Eye (tissue), 1 donor: ENCODE data around the gene SLCO2B1.

ENCODE experiments used
- DNase-seq: peaks from one replicate; pipeline ENCODE4 v3.0.0-alpha.2; 2015

Gene SLCO2B1

DNA sequence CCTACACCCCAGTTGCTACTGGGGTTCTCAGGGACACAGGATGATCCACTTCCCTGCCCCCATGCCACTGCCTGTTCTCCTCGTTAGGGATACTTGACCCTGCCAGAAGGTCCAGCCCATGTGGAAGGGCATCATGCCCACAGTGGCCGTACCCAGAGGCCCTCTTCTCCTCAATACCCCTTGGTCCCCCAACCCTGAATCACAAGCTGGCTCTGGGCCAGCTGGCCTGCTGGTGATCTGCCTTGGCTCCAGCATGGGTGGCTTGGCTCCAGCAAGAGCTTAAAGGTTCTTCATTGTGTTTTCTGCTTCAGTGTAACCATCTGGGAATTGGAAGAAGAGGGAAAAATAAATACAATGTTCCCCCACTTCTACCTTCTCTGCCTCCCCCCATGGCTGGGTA is 78.6 kb downstream of the SLCO2B1 start:
- DNase-seq = no peak

DNA sequence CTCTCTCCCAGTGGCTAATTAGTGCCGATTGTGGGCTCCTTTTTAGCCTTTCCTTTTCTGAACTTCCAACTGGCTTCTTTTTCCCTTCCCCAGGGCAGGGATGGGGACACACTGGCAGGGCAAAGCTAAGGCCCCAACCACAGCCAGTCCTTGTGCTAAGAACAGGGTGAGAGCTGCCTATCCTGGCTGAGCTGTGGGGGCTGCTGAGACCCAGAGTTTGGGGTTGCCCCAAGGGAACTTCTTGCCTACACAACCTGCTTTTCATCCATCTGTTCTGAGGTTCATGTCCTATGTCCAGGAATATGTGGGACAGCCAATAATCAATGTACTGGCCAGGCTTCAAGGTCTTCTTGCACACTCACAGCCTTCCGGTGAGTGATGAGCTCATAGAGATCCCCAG is 79.7 kb downstream of the SLCO2B1 start:
- no peak for DNase-seq

DNA sequence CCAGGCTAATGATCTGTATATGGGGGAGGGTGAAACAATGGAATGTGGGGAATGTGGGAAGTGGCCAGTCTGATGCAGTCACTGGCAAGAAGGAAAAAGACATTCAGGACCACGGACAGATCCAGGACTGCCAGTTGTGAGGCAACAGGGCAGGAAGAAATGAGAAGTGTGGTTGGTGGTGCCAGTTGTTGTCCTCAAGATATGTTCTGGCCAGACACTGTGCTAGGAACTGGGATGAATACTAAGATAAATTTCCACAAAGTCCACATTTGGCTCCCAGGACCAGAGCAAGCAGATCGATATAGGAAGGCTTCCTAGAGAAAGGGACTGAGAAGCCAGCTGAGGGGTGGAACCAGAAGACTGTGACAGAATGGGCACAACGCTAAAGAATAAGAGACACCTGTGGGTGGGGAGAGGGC is 82.9 kb downstream of the SLCO2B1 start:
- peak; percentile 86 for DNase-seq

DNA sequence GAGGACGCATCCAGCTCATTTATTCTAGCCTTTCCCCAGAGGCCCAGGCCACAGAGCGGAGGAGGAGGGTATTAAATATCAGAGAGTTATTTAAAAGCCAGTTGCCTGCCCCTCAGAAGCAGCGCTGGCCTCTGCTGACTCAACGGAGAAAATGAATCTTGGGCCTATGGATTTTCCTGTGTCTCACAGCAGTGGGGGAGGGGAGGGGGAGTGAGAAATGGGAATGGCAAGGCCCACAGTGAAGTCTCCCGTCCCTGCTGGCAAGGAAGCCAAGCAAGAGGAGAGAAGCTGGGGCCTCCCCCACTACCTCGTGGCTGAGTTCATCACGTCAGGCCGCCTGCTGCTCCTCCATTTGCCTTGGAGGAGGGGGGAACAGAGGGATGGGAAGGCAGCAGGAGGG is 85.2 kb downstream of the SLCO2B1 start:
- peak; percentile 39 for DNase-seq

DNA sequence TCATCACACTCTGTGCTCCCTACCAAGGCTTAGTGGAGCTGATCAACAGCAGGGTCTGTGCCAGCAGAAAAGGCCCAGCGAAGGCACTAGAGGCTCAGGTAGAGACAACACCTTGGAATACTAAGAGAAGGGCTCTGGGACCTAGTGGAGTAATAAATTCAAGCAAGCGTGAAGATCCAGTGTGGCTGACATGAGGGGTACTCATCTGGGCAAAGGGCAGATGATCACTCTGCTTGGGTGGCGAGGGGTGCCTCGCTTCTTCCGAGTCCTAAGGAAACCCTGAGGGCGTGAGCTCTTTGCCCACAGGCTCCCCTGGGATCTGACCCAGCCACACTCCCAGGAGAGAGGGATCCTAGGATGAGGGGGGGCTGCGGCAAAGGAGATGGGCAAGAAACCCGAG is 86.1 kb downstream of the SLCO2B1 start:
- no peak for DNase-seq

DNA sequence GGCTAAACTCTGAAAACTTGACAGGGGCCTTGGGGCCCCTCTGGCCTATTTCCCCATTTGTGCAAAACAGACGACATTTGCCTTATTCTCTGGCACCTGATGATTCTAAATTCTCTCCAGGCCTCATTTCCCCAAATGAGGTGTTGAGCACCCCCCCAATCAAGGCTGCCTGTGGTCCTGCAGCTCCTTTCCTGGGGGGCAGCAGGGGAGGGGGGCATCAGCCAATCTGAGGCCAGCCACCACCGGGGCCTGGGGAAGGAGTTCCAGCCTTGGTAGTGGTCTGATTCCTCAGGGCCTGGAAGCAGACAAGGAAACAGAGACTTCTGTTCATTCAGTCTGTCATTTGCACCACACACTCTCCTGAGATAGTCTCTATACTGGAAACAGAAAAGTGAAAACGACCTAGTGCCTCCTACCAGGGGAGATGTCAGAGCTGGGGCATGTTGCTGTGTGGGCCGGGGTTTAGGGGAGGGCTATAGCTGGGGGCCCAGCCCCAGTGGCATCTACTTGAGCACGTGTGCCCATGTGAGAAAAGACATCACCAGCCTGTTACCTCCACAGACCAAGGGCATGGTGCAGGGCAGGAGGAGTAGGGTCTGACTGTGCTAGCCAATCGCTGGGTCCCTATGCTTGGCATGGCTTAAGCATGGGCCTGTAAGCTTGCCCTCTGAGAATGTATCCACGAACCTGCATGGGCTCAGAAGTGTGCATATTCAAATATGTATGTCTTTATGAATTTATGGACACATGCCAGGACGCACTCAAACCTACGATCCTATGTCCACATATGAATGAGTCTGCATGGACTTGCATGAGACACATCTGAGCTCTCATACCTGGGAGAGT is 87.9 kb downstream of the SLCO2B1 start:
- no peak for DNase-seq

DNA sequence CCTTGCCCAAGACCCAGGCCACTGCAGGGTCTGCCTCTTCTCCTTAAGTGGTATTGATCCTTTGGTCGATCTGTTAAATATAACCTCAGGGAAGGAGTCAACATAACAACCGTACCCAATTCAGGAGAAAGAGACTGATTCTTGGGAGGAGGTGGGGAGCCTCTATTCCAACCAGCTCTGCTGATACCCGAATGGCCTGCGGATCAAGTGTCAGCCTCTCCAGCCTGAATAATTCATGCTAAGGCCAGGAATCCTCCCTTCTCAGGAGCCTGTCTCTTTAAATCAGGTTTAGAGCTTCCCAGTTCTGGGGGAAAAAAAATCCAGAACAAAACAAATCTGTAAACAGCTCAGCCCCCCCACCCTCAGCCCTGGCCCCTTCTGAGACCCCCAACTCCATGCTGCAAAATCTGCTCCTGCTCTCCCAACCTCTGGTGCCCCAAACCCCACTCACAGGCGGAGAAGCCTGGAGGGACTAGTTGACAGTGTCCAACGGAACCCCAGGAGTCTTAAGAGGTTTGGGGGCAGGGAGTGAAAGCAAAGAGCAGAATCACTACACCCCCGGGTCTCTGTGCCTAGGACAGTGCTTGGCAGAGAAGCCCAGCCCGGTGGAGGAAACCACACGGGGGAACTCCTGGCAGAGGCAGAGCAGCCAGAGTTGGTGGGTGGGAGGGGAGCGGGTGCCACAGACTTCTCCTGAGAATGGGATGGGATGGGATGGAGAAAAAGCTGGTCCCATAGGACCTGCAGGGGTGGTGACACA is 88.8 kb downstream of the SLCO2B1 start:
- peak; percentile 7 for DNase-seq

DNA sequence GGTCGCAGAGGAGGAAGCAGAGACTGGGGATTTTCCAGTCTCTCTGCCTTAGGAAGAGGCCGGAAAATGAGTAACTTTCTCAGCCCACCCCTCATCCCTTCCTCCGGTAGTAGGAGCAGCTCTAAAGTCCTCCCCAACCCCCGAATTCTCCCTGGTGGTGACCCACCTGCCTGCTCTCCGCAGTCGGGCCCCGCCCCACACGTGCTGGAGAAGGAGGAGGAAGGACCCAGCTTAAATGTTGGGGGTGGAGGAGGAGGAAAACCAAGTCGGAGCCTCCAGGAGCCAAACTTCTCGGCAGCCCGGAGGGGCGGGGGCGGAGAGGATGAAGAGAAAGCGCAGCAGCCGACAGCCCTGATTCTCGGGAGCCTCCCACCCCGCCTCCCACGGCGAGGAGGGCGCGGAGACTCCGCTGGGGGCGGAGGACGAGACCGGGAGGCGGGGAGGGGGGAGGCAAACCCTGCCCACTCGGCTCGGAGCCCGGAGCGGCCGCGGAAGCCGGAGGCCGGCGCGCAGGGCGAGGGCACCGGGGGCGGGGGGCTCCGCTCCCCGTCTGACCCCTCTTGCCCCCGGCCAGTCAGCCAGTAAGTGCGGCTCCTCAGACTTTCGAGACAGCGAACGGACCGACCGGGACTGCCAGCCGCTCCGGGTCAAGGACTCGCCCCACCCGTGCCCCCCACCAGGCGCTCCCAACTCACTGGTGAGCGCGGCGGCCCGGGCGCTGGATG is 89.6 kb downstream of the SLCO2B1 start, which contains the start of gene TPBGL:
Gene TPBGL (plus strand): TSS at position 464 of the 725 bp plus-strand sequence. CDS start 276 bp downstream, outside the sequence.
- peak; percentile 44 for DNase-seq

DNA sequence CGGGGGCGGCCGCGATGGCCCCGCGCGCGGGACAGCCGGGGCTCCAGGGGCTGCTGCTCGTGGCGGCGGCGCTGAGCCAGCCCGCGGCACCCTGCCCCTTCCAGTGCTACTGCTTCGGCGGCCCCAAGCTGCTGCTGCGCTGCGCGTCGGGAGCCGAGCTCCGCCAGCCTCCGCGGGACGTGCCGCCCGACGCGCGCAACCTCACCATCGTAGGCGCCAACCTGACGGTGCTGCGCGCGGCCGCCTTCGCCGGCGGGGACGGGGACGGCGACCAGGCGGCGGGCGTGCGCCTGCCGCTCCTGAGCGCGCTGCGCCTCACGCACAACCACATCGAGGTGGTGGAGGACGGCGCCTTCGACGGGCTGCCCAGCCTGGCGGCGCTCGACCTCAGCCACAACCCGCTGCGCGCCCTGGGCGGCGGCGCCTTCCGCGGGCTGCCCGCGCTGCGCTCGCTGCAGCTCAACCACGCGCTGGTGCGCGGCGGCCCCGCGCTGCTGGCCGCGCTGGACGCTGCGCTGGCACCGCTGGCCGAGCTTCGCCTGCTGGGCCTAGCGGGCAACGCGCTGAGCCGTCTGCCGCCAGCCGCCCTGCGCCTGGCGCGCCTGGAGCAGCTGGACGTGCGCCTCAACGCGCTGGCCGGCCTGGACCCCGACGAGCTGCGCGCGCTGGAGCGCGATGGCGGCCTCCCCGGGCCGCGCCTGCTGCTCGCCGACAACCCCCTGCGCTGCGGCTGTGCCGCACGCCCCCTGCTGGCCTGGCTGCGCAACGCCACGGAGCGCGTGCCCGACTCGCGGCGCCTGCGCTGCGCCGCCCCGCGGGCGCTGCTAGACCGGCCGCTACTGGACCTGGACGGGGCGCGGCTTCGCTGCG is 90.4 kb downstream of the SLCO2B1 start:
- DNase-seq = peak; percentile 95

DNA sequence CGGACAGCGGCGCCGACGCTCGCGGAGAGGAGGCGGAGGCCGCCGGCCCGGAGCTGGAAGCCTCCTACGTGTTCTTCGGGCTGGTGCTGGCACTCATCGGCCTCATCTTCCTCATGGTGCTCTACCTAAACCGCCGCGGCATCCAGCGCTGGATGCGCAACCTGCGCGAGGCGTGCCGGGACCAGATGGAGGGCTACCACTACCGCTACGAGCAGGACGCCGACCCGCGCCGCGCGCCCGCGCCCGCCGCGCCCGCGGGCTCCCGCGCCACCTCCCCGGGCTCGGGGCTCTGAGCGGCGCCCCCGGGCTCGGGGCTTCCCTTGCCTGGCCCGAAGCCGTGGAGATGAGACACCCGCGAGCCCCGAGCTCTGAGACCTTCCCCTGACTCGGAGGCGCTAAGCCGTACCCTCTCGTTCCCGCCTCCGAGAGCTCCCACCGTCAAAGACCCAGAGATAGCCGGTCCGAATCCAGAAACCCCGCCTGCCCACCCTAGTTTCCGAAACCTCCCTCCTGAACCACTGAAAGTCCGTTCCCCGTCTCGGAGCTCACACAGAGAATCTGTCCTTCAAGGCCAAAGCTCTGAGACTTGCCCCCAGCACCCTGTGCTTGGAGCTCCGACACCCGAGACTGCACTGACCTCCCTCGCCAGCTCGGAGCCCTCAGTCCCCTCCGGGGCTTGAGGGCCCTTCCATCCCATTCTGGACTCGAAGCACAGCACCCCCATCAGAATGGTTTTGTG is 91.2 kb downstream of the SLCO2B1 start:
- no peak for DNase-seq

DNA sequence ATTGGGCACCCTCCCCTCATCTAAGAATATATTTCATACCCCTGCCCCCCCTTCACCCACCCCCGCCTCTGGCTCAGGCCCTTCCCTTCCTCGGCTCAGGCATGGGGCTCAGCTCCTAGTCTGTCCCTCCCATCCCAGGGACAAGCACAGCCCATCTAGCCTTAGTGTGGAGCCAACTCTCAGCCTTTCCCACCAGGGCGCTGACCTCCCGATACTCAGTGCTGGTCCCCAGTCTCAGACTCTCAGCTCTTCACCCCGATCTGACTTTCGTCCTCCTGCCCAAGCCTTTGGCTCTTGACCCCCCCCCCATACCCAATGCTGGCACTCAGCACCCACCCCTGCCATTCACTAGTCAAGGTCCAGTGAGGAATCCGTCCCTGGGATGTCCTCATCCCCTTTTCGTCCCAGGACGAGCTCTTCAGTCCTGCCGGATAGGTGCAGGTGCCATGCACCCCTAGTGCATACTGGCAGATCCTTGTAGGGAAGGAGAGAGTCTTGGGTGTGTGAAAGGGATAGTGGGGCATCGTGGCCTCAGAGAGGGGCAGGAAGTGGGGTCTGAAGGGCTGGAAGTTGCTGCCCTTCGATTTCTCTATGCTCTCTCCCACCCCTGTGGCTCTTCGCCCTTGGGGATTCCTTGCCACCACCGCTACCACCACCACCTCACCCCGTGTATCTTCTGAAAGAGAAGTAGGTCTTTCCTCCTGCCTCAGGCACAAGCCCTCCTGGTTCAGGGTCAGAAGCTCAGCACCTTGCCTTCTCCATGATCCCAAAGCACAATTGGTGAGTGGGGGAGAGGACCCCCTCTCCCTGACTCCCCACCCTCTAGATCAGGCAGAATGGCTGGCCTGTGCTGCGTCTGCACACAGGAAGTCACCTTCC is 92.1 kb downstream of the SLCO2B1 start:
- DNase-seq = no peak

DNA sequence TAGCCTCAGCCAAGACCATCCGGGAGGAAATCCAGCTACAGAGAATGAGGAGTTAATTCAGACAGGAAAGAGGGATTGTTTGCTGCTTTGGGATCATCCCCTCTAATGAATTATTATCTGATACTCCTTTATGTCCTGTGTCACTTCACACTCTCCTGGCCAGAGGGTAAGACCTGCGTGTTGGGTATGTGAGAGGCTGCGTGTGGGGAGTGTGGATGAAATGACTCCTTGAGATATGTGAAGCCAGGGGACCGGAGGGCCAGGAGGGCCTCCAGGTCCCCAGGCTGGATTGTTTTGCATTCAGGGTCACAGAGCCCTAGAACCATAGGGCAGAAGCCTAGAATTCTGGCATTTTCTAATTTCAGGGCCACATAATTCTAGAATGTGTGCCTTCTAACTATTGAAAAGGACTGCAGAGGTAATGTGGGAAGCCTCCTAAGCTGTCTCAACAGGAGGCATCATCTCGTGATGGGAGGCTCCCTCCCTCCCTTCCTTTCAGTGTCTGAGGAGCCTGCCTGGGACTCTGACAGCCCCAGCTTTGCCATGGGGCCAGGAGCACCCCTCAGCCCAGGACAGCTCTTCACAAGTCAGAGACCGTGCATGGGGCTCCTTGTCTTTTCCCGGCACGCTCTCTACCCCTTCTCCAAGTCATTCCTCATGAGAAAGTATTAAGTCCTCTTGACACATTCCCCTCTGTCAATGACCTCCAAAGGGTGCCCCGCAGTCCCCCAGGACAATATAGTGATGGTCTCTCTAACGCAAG is 93.3 kb downstream of the SLCO2B1 start:
- DNase-seq = no peak

DNA sequence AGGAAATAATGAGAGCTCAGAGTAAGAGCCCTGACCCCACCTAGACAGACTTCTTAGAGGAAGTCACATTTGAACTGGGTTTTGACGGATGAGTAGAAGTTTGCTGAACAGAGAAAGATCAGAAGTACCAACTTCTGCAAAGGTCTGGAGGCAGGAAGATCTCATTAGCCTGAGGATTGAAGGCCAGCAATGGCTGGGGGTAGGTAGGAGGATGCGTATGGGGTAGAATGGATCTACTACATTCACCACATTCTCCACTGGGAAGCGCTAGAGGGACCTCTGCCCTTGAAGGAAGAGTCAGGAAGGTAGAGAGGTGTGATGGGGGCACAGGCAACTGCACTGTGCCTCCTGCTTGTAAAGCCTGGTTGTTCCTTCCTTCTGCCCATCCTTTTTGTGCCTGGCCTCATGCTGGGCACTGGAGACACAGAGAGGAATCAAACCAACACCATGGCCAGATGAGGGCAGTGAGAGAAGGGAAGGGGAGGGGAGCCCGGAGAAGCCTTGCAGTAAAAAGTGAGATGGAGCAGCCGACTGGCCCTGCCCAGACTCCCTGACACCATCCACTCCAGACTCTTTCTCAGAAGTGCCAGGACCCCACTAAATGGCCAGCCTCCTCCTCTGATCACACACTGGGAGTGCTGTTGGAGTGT is 94.6 kb downstream of the SLCO2B1 start:
- no peak for DNase-seq

DNA sequence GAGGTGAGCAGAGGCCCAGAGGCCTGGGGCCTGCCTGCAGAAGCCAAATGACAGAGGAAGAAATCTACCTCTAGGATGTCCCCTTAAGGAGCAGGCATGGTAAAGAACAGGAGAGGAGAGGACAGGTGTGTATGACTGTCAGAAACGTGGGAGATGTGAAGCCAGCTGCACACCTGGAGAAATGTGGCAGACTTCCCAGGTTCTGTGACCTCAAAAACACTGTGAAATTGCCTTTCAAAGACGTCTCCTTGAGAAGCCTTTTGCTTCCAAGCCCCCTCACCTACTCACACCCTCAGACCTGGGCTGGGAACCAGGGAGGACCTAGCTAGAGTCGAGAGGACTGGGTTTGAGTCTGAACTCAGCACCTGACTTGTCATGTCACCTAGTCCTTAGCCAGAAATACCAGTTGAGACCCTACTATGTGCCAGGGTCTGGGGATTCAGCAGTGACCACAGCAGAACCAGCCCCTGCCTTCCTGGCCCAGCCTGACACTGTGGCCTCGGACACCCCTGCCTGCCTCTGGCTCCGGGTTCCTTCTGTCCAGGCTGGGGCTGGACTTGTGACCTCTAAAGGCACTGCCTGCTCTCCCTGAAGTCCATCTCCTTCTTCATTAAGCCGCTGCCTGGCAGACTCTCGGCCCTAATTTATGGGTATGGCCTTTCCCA is 95.2 kb downstream of the SLCO2B1 start:
- no peak for DNase-seq

DNA sequence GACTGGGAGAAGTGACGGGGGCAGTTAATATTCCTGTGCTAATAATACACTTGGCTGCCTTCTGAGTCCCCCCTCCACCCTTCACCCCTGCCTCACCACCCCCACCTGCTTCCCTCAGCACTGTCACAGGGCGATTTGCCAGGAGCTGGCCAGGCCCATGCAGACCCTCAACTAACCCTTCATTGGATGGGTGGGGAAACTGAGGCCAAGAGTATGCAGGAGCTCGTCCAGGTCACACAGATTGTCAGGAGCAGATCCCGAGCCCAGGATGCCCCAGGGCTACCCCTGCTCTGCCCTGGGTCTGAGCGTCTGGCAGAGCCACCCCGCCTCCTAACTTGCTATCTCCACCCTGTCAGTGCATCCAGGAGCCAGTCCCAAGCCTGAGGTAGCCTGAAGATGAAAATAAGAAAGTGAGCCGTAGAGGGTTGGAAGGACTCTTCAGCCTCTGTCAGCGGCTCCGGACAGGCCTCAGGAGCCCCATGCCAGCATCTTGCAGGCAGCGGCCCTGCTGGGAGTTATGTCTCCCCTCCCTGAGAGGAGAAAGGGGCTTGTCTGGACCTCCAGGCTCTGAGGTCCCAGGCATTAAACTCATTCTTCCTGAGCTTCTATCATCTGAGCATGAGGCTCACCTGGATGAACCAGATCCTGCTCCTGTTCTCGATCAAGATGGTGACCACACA is 95.9 kb downstream of the SLCO2B1 start:
- DNase-seq = no peak

DNA sequence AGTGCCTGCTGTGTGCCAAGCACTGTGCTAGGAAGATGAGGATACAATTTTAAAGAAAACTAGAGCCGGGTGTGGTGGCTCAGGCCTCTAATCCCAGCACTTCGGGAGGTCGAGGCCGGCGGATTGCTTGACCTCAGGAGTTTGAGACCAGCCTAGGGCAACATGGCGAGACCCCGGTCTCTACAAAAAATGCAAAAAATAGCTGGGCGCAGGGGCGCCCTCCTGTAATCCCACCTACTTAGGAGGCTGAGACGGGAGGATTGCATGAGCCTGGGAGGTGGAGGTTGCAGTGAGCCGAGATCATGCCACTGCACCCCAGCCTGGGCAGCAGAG is 98.0 kb downstream of the SLCO2B1 start:
- DNase-seq = no peak

DNA sequence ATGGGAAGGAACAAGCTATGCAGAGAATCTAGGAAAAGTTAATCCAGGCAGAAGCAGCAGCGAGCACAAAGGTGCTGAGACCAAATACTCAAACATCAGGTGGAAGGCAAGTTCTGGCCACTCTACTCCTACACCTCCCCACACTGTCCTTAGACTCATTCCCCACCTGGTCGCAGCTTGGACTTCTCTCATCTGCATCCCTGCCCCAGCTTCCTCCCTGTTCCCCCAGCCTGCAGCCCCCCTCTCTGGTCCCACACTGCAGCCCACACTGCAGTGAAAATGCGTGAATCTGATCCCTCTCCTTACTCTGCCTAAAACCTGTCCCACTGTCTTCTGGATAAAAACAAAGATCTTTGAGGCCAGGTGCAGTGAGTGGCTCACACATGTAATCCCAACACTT is 98.8 kb downstream of the SLCO2B1 start:
- DNase-seq = no peak

DNA sequence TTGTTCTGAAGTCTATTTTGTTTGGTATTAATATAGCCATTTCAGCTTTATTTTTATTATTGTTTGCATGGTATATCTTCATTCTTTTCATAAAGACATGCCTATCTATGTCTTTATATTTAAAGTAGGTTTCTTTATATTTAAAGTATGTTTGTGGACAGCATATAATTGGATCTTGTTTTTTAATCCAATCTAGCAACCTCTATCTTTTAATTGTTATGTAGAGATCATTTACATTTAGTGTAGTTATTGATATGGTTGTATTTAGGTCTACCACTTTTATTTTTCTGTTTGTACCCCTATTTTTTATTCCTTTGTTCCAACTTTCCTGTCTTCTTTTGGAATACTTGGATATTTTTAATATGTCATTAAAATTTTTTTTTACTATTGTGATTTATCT is 103.4 kb downstream of the SLCO2B1 start:
- DNase-seq = no peak
